K562 (cell line): Measurements from ENCODE around the gene STMP1. TPM values are rescaled to one million over a fixed set of nuclear protein-coding genes. Genes with fewer than 3 reads are reported as not detected.

ENCODE experiments used
- CSDE1 ChIP-seq, 2 experiments: fragments of 450-650 bp; IDR thresholded peaks; 2 replicates each; pipeline ENCODE4 v1.6.1; 2016; ENCODE audit warnings: mild to moderate bottlenecking in 1 of 2
- DACH1 ChIP-seq: fragments of 450-650 bp; IDR thresholded peaks from 2 replicates; pipeline ENCODE4 v1.6.1; 2018; ENCODE audit not compliant: partially characterized antibody
- EHMT2 ChIP-seq: fragments of 450-650 bp; IDR thresholded peaks from 2 replicates; pipeline ENCODE4 v1.6.1; 2018; ENCODE audit warnings: antibody characterized with exemption
- ELF1 ChIP-seq: fragments of 200-800 bp; sonication (Bioruptor generic); IDR thresholded peaks from 2 replicates; pipeline ENCODE4 v1.6.1; 2016; ENCODE audit warnings: missing genetic modification characterization, missing compliant biosample characterization
- GATAD2B ChIP-seq: fragments of 450-650 bp; IDR thresholded peaks from 2 replicates; pipeline ENCODE4 v1.6.1; 2017; ENCODE audit warnings: mild to moderate bottlenecking, borderline replicate concordance
- HNRNPH1 ChIP-seq: fragments of 200-400 bp; formaldehyde crosslinking; optimal IDR thresholded peaks from 2 replicates; pipeline ENCODE3; 2017; ENCODE audit warnings: low read depth, mild to moderate bottlenecking, low read length, moderate library complexity
- HNRNPUL1 ChIP-seq: fragments of 200-400 bp; formaldehyde crosslinking; IDR thresholded peaks from 2 replicates; pipeline ENCODE4 v1.6.1; 2017; ENCODE audit warnings: low read length
- KDM1A ChIP-seq, 2 experiments: fragments of 450-650 bp; IDR thresholded peaks; 2 replicates each; pipeline ENCODE4 v1.6.1; 2016; ENCODE audit warnings: mild to moderate bottlenecking in 2 of 2
- L3MBTL2 ChIP-seq: fragments of 450-650 bp; IDR thresholded peaks from 2 replicates; pipeline ENCODE4 v1.6.1; 2016; ENCODE audit warnings: mild to moderate bottlenecking, moderate library complexity
- PHTF2 ChIP-seq: fragments of 250-450 bp; sonication (Bioruptor Pico); IDR thresholded peaks from 2 replicates; pipeline ENCODE4 v1.5.0; 2021; ENCODE audit warnings: mild to moderate bottlenecking
- POLR2G ChIP-seq: fragments of 200-400 bp; formaldehyde crosslinking; IDR thresholded peaks from 2 replicates; pipeline ENCODE4 v1.6.1; 2017; ENCODE audit warnings: low read depth, mild to moderate bottlenecking, antibody characterized with exemption, low read length, moderate library complexity
- RBM25 ChIP-seq: fragments of 200-400 bp; formaldehyde crosslinking; IDR thresholded peaks from 2 replicates; pipeline ENCODE4 v1.6.1; 2018; ENCODE audit warnings: low read length, low read depth, moderate library complexity; ENCODE audit not compliant: severe bottlenecking
- RHOXF2B ChIP-seq: fragments of 250-450 bp; sonication (Bioruptor Pico); conservative IDR thresholded peaks from 2 replicates; pipeline ENCODE4 v1.5.1; 2021
- ZKSCAN8 ChIP-seq: fragments of 200-800 bp; sonication (Bioruptor generic); IDR thresholded peaks from 2 replicates; pipeline ENCODE4 v1.6.1; 2016; ENCODE audit warnings: missing genetic modification characterization, missing compliant biosample characterization
- ZNF253 ChIP-seq: fragments of 250-450 bp; sonication (Bioruptor Pico); conservative IDR thresholded peaks from 2 replicates; pipeline ENCODE4 v1.6.1; 2021; ENCODE audit warnings: mild to moderate bottlenecking
- ZNF347 ChIP-seq: fragments of 450-650 bp; formaldehyde crosslinking; IDR thresholded peaks from 2 replicates; pipeline ENCODE4 v1.4.0; 2020; ENCODE audit warnings: low read depth, mild to moderate bottlenecking, moderate library complexity
- ZNF431 ChIP-seq: sonication (generic); formaldehyde crosslinking; IDR thresholded peaks from 2 replicates; pipeline ENCODE4 v1.8.0; 2022; ENCODE audit warnings: mild to moderate bottlenecking, missing genetic modification reagents
- polyA plus RNA-seq, 8 experiments: library from polyadenylated mRNA; depleted of rRNA in 4 of 8; stranded (reverse) in 5 of 8; unstranded in 3 of 8; fragments of >200 nt; fragmentation: Nextera tagmentation in 2 of 8; fragmentation: Illumina TruSeq in 1 of 8; extraction: Ambion mirVana in 2 of 8; extraction: Trizol in 1 of 8; gene quantifications; 2 replicates each; pipeline versions ENCODE4 v1.2.1 to v1.2.3, GENCODE V29; 2011 to 2014; ENCODE audit warnings: inconsistent platforms in 1 of 8, missing spikeins in 1 of 8
- total RNA-seq, 7 experiments: library from RNA; depleted of rRNA in 6 of 7; stranded (reverse); fragments of >200 nt in 6 of 7; fragmentation: Illumina TruSeq in 2 of 7; extraction: Trizol in 2 of 7; gene quantifications; 2 replicates each; pipeline versions ENCODE4 v1.2.1 to v1.2.3, GENCODE V29; 2011 to 2021; ENCODE audit warnings: low replicate concordance in 1 of 7
- TF ChIP-seq, protein P1 (sequence below): sonication (generic); formaldehyde crosslinking; IDR thresholded peaks from 2 replicates; pipeline ENCODE4 v1.8.0; 2022; ENCODE audit warnings: mild to moderate bottlenecking, missing genetic modification reagents
- TF ChIP-seq, protein P2 (sequence below): fragments of 450-650 bp; IDR thresholded peaks from 2 replicates; pipeline ENCODE4 v1.6.1; 2017; ENCODE audit warnings: antibody characterized with exemption
- TF ChIP-seq, protein P3 (sequence below): IDR thresholded peaks from 3 replicates; pipeline ENCODE4 v1.6.1; 2011; ENCODE audit warnings: borderline replicate concordance, mild to moderate bottlenecking, moderate library complexity; ENCODE audit not compliant: insufficient read length; ENCODE audit errors: extremely low read depth
- TF ChIP-seq, protein P4 (sequence below): sonication (generic); formaldehyde crosslinking; IDR thresholded peaks from 2 replicates; pipeline ENCODE4 v1.8.1; 2023; ENCODE audit warnings: mild to moderate bottlenecking, missing genetic modification reagents

STMP1 gene
- total and polyA plus RNA-seq, 9 of the 15 experiments (the other 6 are each of a cell fraction or from before 2014, with no cell fraction given), result 10.6 to 249 (median 56.8) TPM

DNA sequence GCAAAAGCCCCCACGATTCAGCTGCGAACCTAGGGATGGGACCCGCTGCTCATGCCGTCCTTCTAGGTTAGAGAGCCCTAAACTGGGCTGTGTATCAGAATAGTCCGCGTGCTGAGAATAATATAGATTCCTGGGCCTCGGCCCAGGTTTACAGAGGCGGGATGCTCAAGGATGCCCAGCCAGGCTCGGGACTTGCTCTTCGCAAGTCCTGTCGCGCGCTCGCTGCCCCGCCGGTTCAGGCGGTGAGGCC is 266 bp upstream of the STMP1 start (continued):
- TF ChIP-seq ZNF253 (CRISPR knock-in tag) (0 out of 2 replicates have a peak, but pooled peaks have one; percentile 67), POLR2G (no peak), ZNF431 (CRISPR knock-in tag) (no peak), ELF1 (tag) (no peak), ZNF347 (CRISPR knock-in tag) (no peak), GATAD2B (no peak), PHTF2 (CRISPR knock-in tag) (no peak), HNRNPH1 (no peak), HNRNPUL1 (no peak), RBM25 (no peak), RHOXF2B (0 out of 2 replicates have a peak, but pooled peaks have one; percentile 19), EHMT2 (no peak), ZKSCAN8 (CRISPR knock-in tag) (peak; percentile 74; the same call in 1 of the 2 replicates), CSDE1 (IDR thresholded peaks at IDR 0.05) (no peak), DACH1 (peak; percentile 42), L3MBTL2 (peak; percentile 95), KDM1A (IDR thresholded peaks at IDR 0.05) (no peak)
- TF ChIP-seq, protein P1, sequence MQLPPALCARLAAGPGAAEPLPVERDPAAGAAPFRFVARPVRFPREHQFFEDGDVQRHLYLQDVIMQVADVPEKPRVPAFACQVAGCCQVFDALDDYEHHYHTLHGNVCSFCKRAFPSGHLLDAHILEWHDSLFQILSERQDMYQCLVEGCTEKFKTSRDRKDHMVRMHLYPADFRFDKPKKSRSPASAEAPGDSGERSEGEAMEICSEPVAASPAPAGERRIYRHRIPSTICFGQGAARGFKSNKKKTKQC (CRISPR knock-in tag), result no peak
- TF ChIP-seq, protein P2, sequence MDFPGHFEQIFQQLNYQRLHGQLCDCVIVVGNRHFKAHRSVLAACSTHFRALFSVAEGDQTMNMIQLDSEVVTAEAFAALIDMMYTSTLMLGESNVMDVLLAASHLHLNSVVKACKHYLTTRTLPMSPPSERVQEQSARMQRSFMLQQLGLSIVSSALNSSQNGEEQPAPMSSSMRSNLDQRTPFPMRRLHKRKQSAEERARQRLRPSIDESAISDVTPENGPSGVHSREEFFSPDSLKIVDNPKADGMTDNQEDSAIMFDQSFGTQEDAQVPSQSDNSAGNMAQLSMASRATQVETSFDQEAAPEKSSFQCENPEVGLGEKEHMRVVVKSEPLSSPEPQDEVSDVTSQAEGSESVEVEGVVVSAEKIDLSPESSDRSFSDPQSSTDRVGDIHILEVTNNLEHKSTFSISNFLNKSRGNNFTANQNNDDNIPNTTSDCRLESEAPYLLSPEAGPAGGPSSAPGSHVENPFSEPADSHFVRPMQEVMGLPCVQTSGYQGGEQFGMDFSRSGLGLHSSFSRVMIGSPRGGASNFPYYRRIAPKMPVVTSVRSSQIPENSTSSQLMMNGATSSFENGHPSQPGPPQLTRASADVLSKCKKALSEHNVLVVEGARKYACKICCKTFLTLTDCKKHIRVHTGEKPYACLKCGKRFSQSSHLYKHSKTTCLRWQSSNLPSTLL, result no peak
- TF ChIP-seq, protein P3, sequence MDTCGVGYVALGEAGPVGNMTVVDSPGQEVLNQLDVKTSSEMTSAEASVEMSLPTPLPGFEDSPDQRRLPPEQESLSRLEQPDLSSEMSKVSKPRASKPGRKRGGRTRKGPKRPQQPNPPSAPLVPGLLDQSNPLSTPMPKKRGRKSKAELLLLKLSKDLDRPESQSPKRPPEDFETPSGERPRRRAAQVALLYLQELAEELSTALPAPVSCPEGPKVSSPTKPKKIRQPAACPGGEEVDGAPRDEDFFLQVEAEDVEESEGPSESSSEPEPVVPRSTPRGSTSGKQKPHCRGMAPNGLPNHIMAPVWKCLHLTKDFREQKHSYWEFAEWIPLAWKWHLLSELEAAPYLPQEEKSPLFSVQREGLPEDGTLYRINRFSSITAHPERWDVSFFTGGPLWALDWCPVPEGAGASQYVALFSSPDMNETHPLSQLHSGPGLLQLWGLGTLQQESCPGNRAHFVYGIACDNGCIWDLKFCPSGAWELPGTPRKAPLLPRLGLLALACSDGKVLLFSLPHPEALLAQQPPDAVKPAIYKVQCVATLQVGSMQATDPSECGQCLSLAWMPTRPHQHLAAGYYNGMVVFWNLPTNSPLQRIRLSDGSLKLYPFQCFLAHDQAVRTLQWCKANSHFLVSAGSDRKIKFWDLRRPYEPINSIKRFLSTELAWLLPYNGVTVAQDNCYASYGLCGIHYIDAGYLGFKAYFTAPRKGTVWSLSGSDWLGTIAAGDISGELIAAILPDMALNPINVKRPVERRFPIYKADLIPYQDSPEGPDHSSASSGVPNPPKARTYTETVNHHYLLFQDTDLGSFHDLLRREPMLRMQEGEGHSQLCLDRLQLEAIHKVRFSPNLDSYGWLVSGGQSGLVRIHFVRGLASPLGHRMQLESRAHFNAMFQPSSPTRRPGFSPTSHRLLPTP, result no peak
- TF ChIP-seq, protein P4, sequence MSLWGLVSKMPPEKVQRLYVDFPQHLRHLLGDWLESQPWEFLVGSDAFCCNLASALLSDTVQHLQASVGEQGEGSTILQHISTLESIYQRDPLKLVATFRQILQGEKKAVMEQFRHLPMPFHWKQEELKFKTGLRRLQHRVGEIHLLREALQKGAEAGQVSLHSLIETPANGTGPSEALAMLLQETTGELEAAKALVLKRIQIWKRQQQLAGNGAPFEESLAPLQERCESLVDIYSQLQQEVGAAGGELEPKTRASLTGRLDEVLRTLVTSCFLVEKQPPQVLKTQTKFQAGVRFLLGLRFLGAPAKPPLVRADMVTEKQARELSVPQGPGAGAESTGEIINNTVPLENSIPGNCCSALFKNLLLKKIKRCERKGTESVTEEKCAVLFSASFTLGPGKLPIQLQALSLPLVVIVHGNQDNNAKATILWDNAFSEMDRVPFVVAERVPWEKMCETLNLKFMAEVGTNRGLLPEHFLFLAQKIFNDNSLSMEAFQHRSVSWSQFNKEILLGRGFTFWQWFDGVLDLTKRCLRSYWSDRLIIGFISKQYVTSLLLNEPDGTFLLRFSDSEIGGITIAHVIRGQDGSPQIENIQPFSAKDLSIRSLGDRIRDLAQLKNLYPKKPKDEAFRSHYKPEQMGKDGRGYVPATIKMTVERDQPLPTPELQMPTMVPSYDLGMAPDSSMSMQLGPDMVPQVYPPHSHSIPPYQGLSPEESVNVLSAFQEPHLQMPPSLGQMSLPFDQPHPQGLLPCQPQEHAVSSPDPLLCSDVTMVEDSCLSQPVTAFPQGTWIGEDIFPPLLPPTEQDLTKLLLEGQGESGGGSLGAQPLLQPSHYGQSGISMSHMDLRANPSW (CRISPR knock-in tag), result 0 out of 2 replicates have a peak, but pooled peaks have one; percentile 17
